HFFc6 (cell line): Measurements from ENCODE around the gene ZNF280D. TPM values are rescaled to one million over a fixed set of nuclear protein-coding genes. Genes with fewer than 3 reads are reported as not detected.

ENCODE experiments used
- DNase-seq: peaks from one replicate; pipeline ENCODE4 v3.0.0-alpha.2; 2018
- H3K27ac Mint-ChIP-seq: 2 replicates; pipeline ENCODE4 v1.8.0; 2020; ENCODE audit warnings: mild to moderate bottlenecking, mixed read lengths
- H3K27me3 Mint-ChIP-seq: 2 replicates; pipeline ENCODE4 v1.8.0; 2021; ENCODE audit warnings: mild to moderate bottlenecking, moderate library complexity, mixed read lengths; ENCODE audit not compliant: insufficient read depth
- H3K36me3 Mint-ChIP-seq: 2 replicates; pipeline ENCODE4 v1.8.0; 2021; ENCODE audit warnings: low read depth, mixed read lengths
- H3K4me1 Mint-ChIP-seq: 2 replicates; pipeline ENCODE4 v1.8.0; 2020; ENCODE audit warnings: low read depth, mixed read lengths
- H3K4me3 Mint-ChIP-seq: 2 replicates; pipeline ENCODE4 v1.8.0; 2020; ENCODE audit warnings: mild to moderate bottlenecking, moderate library complexity, mixed read lengths
- H3K9me3 Mint-ChIP-seq: 2 replicates; pipeline ENCODE4 v1.8.0; 2020; ENCODE audit warnings: mild to moderate bottlenecking, mixed read lengths
- CTCF ChIP-seq: fragments of 200-600 bp; sonication (generic); IDR thresholded peaks from 2 replicates; pipeline ENCODE4 v1.5.0; 2021; ENCODE audit warnings: antibody characterized with exemption, mild to moderate bottlenecking
- total RNA-seq, 6 experiments: library from RNA; stranded (reverse); fragmentation: NEBNext Ultra II Directional; extraction: Animal tissue kit (Norgen Biotek cat#: 25700); gene quantifications; 2 replicates in 1 of 6; 3 replicates in 5 of 6; pipeline ENCODE4 v1.2.3, GENCODE V29; 2021

ZNF280D gene
- total RNA-seq, 6 experiments from 2014 or later, result 21.8 to 29.6 (median 25.5) TPM

- Mint-ChIP-seq H3K9me3 (no peaks in the 10 kb centered on the region), H3K36me3 (no peaks in the 10 kb centered on the region), H3K27me3 (no peaks in the 10 kb centered on the region), H3K4me3 (peak overlapping the region; percentile 75), H3K27ac (peak overlapping the region; percentile 87), H3K4me1 (peaks cover 60% of the 10 kb centered on the region)
- TF ChIP-seq CTCF, result no peak
- DNase-seq, result peak; percentile 80
These were observed 25.6 kb upstream of the ZNF280D start for GRCh38 chr15:56758770-56759449.

DNA sequence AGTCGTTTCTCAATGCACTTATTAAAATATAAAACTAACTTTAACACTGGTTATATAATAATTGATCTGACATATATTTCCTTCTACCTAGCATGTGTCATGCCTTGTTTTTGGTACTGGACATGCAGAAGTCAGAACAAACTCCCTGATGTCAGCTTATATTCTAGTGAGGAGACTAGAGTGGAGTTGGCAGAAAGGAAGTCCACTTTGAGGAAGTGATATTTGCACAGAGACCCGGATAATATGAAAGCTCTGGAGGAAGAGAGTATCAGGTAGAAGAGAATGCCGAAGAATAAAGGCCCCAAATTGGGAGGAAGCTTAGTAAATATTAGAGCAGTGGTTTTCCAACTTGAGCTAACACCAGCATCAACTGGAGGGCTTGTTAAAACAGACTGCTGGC lies 24.6 kb upstream of the ZNF280D start:
- no peak for DNase-seq
- H3K36me3 Mint-ChIP-seq, result no peaks in the 10 kb centered on the region
- no peak for TF ChIP-seq CTCF
- no peaks in the 10 kb centered on the region for H3K27me3 Mint-ChIP-seq
- peaks cover 60% of the 10 kb centered on the region for H3K4me1 Mint-ChIP-seq
- no peaks in the 10 kb centered on the region for H3K9me3 Mint-ChIP-seq
- peak overlapping the region; percentile 87 for H3K27ac Mint-ChIP-seq
- peak overlapping the region; percentile 36 for H3K4me3 Mint-ChIP-seq

DNA sequence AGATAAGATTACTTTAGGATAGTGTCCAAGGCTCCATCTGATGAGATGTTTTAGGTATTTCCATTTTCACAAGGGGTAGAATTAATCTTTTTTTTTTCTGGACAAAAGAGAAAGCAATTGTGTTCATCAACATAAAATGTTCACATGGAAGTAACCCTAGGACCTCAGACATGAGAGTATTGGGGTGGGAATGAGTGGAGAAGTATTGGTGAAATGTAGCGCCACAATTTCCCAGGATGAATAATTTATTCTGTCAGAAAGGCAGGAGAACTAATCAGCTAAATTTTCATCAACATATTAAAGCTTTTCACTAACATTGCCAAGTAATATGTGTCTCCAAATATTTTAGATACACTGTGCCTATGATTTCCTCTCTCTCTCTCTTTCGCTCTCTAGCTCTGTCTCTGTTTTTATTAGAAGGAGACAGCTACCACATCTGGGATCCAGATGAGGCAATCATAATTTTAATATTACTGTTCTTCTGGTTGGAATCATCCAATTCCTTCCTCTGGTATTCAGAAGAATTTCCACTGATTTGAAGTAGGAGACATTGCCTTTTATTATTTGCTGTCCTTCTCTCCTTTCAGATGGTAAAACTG lies 21.6 kb upstream of the ZNF280D start:
- TF ChIP-seq CTCF, result no peak
- H3K4me3 Mint-ChIP-seq, result 0 out of 2 replicates have a peak overlapping the region, but pooled peaks have one; percentile 7
- H3K9me3 Mint-ChIP-seq, result no peaks in the 10 kb centered on the region
- peaks cover 43% of the 10 kb centered on the region for H3K4me1 Mint-ChIP-seq
- H3K27me3 Mint-ChIP-seq, result no peaks in the 10 kb centered on the region
- no peak for DNase-seq
- H3K36me3 Mint-ChIP-seq, result no peaks in the 10 kb centered on the region
- no peak overlapping the region for H3K27ac Mint-ChIP-seq

GRCh38 chr15:56752986-56753385 lies 19.7 kb upstream of the ZNF280D start:
- Mint-ChIP-seq H3K27me3 (no peaks in the 10 kb centered on the region), H3K36me3 (no peaks in the 10 kb centered on the region), H3K4me1 (peaks cover 24% of the 10 kb centered on the region), H3K27ac (no peak overlapping the region), H3K4me3 (no peak overlapping the region), H3K9me3 (no peaks in the 10 kb centered on the region)
- DNase-seq, result no peak
- TF ChIP-seq CTCF, result no peak

DNA sequence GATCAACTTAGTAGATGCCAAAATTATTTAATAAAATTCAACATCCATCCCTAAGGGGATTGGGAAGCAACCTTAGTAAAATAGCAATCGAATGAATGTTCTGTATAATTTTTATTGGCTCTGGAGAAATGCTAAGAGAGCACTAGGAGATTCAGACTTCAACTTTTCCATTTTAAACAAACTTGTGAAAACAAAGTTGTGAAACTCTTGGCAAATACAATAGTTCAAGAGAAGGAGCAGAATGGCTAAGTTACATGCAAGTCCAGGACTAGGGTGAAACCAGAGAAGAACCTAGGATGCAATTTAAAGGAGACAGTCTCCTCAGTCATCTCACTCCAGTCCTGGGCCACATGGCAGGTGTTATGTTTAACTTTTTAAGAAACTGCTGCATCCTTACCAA lies 16.7 kb upstream of the ZNF280D start:
- Mint-ChIP-seq H3K27ac (no peak overlapping the region), H3K4me3 (no peak overlapping the region), H3K27me3 (no peaks in the 10 kb centered on the region), H3K9me3 (no peaks in the 10 kb centered on the region), H3K36me3 (no peaks in the 10 kb centered on the region), H3K4me1 (peaks cover 17% of the 10 kb centered on the region)
- no peak for TF ChIP-seq CTCF
- DNase-seq, result no peak
